HG03039 (cell line): ENCODE results near the gene RAB11B.
"Not testable (repeated sequence)": the region's sequence is repeated elsewhere in the genome, so short reads cannot be mapped to it uniquely, and the experiment has no call there.

ENCODE experiments used
- ATAC-seq: cut with Tn5 transposase; IDR thresholded peaks from one replicate; pipeline ENCODE4 v1.9.1; 2021; ENCODE audit warnings: mild to moderate bottlenecking, moderate library complexity; ENCODE audit not compliant: unreplicated experiment

Gene RAB11B

DNA sequence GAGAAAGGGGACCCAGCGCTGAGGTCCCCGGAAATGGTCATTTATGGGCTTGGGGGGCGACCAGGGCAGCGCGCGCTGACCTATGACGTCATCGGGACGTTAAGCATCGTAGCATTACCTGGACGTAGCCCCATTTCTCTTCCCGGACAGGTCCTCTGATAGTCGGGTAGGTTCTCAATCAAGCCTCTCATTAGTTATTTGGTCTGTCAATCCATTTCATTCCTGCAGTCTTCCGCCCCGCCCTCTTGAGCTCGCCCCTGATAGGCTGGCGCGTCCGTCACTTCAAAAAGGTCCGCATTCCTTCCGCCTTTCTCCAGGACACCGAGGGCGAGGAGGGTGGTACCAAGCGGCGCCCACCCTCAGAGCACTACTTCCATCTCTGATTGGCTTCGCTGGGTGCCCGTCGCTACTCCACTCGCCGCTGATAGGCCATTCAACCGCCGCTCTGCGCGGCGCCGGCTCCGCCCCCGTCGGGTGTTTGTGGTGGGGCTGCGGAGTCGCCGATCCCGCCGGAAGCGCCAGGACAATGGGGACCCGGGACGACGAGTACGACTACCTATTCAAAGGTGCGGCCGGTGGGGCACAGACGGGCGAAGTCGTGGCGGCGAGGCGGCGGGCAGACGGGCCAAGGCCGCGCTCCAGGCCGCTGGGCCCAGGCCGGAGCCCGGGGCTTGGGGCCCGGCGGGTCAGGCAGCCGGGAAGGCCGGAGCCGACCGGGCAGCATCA, at the start of gene RAB11B:
Gene RAB11B (plus strand): TSS at position 470 of the 726 bp plus-strand sequence. CDS start 57 bp downstream, at position 527.
- ATAC-seq, result peak; percentile 80

DNA sequence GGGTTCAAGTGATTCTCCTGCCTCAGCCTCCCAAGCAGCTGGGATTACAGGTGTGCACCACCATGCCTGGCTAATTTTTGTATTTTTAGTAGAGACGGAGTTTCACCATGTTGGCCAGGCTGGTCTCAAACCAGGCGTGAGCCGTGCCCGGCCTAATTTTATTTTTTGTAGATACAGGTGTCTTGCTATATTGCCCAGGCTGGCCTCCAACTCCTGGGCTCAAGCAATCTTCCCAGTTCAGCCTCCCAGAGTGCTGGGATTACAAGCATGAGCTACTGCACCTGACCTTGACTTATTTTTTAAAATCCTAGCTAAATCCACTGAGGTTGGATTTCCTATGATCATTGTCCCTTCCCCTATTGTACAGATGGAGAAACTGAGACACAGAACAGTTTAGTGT, 48.7 kb upstream of the RAB11B start:
- not testable (repeated sequence) for ATAC-seq

DNA sequence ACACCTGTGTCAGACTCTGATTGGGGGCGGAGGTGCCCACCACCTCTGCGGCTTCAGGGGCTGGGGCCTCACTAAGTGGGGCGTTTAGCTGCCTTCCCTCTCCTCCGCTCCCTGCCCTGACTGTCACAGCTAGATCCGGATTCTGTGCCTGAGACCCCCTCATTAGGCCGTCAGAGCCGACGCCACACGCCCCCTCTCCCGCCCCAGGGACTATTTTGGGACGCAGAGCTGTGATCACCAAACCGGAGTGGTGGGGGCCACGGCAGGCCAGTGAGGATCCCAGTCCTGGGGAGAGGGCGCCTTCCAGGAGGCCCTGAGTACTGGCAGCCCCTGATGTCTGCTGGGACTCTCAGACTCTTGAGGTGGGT, 47.9 kb upstream of the RAB11B start:
- ATAC-seq, result no peak

DNA sequence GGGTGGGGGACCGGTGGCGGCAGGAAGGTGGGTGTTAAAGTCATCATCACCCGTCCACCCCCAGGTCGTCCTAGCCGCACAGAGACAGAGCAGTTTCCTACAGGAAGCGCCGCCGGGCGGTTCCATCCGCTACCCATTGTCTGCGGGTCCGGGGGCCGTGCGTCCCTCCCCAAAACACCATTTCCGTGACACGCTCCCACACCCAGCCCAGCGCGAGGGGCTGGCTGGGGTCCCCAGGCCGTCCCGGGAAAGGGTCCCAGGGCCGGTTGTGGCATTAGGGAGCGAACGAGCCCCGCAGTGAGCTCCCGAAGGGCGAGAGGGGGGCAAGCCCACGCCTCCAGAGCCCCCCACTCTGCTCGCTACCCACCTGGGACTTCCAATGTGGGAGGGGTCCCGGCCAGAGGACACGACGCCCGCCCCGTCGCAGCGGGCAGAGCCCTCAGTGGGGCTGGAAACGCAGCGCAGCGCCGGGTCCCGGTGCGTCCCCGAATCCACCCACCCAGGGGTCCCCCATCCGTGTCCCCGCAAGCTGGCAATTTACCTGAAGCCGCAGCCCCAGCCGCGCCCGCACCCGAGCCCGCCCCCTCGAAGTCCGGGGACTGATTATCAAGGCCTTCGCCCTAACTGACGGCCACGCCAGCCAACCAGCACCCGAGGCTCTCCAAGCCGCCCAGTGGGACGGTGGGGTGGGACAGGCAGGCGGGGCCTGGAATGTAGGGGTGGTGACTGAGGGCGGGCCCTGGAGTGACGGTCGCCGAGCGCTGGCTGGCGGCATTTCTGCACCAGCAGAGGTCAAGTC, 47.3 kb upstream of the RAB11B start, which contains the start of gene KANK3:
Gene KANK3 (minus strand): TSS at position 579 of the 799 bp plus-strand sequence. CDS start 5,434 bp downstream, outside the sequence.
- peak; percentile 87 for ATAC-seq

DNA sequence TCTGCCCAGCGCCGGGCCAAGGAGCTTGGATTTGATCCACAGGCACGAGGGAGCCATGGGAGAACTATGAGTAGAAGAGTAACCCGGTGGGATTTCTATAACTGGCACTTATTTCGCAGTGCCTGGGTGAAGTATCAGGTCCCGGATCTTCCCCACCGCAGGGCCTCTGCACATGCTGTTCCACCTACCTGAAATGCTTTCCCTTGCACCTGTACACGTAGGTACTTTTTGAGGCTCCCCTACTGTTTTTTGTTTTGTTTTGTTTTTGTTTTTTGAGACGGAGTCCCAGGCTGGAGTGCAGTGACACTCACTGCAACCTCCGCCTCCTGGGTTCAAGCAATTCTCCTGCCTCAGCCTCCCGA, 46.7 kb upstream of the RAB11B start:
- ATAC-seq, result no peak

DNA sequence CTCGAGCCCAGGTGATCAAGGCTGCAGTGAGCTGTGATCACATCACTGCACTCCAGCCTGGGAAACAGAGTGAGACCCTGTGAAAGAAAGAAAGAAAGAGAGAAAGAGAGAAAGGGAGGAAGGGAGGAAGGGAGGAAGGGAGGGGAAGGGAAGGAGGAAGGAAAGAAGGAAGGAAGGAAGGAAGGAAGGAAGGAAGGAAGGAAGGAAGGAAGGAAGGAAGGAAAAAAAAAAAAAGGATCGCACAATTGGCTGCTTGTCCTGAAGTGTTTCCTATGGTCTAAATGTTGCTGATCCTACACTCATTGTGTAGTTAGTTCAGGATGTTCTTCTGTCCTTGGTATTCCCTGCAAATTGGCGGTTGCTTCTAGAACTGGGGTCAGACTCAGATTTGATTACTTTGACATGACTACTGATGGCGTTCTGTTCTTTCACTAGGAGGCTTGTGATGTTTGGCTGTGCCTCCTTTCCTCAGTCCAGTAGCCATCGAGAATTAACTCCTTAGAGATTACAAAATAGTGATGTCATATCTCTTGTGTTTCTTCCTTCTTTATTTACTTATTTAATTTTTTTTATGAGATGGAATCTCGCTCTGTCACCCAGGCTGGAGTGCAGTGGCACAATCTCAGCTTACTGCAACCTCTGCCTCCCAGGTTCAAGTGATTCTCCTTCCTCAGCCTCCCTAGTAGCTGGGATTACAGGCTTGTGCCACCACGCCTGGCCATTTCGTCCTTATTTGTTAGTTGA, 40.4 kb upstream of the RAB11B start:
- ATAC-seq, result not testable (repeated sequence)

DNA sequence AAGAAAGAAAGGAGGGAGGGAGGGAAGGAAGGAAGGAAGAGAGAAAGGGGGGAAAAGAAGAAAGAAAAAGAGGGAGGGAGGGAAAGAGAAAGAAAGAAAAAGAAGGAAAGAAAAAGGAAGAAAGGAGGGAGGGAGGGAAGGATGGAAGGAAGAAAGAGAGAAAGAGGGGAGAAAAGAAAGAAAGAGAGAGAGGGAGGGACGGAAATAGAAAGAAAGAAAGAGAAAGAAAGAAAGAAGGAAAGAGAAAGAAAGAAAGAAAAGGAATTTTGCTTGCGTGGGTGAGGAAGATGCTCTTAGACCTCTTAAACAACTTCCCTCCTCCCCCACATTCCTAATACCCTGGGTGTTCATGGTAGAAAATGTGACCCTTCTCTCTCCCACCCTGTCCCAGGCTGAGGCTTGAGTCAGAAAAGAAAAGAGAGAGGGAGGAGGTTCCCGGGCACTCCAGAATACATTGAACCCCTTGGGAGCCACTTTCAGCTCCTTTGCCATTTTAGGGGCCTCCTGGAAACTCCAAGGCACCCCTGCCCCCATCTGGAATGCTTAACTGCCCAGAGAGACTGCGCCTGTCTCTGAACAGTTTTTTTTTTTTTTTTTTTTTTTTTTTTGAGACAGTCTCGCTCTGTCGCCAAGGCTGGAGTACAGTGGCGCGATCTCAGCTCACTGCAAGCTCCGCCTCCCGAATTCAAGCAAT, 37.9 kb upstream of the RAB11B start:
- no peak for ATAC-seq

DNA sequence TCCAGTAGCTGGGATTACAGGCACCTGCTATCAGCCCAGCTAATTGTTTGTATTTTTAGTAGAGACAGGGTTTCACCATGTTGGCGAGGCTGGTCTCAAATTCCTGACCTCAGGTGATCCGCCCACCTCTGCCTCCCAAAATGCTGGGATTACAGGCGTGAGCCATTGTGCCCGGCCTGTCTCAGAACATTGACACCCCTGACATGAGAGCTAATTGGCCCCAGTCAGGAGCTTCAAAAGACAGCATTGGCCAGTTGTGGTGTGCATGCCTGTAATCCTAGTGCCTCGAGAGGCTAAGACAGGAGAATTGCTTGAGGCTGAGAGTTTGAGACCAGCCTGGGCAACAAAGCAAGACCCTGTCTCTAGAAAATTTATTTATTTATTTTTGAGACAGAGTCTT, 37.3 kb upstream of the RAB11B start:
- ATAC-seq, result not testable (repeated sequence)

DNA sequence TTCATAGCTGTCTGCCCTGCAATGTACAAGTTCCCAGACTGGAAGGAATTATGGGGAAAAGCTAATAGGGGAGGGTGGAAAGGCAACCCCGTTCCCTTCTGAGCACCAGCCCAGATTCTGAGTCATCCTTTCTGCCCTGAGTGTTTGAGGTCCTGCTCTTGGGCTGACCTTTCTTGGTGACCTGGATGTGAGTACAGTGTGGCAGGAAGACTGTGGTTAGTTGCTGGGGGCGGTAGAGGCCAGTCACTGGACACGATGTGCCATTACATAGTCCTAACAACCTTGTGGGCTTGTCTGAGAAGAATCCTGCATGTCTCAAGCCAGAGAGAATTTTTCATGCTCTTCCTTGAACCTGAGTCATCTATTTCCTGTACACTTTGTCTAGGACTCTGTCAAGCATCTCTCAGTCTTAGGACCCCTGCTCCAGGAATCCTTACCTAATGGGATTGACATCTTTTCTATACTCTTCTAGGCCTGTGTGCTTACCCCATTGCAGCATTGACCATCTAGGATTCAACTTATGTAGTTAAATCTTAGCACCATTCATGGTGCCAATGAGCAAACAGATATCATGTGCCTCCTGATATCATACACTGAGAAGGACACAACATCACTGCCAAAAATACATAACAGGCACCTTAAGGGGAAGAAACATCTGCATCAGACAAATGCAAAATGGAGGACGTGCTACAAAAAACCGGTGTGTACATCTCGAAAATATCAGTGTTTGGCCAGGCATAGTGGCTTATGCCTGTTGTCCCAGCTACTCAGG, 34.3 kb upstream of the RAB11B start:
- no peak for ATAC-seq

DNA sequence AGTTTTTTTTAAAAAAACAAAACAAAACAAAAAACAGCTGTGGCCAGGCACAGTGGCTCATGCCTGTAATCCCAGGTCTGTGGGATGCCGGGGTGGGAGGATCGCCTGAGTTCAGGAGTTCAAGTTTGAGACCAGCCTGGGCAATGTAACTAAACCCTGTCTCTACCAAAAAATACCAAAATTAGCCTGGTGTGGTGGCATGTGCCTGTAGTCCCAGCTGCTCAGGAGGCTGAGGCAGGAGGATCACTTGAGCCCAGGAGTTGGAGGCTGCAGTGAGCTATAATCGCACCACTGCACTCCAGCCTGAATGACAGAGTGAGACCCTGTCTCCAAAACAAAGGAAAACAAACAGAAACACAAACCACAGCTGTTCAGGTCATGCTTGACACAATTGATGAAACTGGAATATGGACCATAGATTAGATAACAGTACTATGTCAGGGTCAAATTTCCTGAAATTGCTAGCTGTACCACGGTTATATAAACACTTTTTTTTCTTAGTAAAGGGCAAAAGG, 33.1 kb upstream of the RAB11B start:
- no peak for ATAC-seq

DNA sequence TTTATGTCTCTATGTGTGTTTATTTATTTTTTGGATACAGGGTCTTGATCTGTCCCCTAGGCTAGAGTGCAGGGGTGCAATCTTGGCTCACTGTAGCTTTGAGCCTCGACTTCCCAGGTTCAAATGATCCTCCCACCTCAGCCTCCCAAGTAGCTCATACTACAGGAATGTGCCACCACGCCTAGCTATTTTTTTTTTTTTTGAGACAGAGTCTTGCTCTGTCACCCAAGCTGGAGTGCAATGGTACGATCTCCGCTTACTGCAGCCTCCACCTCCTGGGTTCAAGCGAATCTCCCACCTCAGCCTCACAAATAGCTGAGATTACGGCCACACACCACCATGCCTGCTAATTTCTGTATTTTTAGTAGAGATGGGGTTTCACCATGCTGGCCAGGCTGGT, 31.2 kb upstream of the RAB11B start:
- ATAC-seq, result no peak

DNA sequence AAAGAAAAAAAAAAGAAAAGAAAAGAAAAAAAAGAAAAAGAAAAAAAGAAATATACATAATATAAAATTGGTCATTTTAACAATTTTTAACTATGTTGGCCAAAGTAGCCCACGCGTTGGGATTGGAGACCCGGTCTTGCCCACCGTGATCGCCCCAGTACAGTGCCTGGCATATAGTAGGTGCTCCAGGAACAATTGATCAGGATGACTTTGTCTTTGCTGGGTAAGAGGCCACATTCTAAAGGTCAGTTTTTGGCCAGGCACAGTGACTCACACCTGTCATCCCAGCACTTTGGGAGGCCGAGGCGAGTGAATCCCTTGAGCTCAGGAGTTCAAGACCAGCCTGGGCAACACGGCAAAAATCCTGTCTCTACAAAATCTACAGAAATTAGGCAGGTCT, 30.0 kb upstream of the RAB11B start:
- ATAC-seq, result no peak

DNA sequence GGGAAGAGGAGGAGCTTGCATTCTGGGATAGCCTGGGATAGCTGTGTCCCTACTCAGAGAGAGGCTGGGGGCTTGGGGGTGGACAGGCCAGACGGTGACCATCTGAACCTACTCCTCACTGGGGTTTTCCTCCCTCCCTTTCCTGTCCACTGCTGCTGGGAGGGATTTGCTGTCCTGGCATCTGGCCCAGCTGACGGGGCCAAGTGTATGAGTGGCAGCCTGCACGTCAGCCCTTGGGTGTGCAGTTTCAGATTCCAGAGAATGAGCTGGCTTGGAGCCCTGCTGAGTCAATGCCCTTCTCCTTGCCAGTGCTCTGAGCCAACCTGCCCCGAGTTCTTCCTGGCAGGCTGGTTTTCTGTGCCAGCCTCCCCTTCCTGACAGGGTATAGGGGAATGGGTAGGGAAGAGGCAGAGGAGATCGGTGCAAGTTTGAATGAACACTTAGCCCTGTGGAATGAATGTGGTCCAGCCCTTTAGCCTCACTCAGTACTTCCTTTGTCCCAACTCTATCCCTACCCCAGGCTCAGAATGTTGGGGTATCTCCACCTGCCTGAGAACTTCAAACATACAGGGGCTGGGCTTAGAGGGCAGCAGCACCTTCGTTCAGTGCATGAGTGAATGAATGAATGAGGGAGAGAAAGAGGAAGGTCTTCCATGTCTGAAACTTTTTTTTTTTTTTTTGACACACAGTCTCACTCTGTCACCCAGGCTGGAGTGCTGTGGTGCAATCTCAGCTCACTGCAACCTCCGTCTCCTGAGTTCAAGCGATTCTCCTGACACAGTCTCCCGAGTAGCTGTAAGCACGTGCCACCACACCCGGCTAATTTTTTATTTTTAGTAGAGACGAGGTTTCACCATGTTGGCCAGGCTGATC, 28.0 kb upstream of the RAB11B start:
- no peak for ATAC-seq

DNA sequence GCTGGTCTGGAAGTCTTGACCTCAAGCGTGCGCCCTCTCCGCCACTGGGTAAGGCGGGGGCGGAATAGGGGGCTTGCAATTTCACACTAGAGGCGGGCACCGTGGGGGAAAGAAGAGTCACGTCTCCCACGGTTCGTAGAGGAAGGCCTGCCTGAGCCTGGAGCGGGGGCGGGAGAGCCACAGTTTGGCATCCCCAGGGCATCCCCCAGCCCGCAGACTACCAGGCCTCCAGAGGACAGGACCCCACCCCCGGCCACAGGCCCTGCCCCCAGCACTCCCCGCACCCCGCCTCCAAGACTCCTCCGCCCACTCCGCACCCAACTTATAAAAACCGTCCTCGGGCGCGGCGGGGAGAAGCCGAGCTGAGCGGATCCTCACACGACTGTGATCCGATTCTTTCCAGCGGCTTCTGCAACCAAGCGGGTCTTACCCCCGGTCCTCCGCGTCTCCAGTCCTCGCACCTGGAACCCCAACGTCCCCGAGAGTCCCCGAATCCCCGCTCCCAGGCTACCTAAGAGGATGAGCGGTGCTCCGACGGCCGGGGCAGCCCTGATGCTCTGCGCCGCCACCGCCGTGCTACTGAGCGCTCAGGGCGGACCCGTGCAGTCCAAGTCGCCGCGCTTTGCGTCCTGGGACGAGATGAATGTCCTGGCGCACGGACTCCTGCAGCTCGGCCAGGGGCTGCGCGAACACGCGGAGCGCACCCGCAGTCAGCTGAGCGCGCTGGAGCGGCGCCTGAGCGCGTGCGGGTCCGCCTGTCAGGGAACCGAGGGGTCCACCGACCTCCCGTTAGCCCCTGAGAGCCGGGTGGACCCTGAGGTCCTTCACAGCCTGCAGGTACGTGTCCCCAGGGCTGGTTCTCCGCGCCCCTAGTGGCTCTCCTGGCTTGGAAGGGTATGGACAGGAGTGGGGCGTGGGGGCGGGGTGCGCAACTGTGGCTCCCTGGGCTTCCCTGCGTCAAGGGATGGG, 26.1 kb upstream of the RAB11B start, which contains the start of gene ANGPTL4:
Gene ANGPTL4 (plus strand): TSS at position 353 of the 969 bp plus-strand sequence. CDS start 167 bp downstream, at position 520.
- ATAC-seq, result no peak

DNA sequence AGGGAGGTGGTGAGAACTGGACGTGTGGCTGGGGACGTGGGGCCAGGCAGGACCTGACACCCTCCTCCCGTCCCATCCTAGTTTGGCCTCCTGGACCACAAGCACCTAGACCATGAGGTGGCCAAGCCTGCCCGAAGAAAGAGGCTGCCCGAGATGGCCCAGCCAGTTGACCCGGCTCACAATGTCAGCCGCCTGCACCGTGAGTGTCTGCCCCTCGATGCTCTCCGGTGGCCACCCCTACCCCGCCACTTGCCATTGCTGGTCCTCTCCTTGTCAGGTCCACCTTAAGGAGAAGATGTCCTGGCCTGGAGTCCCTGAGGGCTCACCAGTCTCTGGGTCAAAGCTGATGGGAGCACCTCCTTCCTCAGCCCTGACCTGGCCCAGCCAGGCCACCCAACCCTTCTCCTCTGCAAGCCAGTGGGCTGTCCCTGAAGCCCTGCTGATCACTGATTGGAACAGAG, 24.0 kb upstream of the RAB11B start:
- ATAC-seq, result no peak

DNA sequence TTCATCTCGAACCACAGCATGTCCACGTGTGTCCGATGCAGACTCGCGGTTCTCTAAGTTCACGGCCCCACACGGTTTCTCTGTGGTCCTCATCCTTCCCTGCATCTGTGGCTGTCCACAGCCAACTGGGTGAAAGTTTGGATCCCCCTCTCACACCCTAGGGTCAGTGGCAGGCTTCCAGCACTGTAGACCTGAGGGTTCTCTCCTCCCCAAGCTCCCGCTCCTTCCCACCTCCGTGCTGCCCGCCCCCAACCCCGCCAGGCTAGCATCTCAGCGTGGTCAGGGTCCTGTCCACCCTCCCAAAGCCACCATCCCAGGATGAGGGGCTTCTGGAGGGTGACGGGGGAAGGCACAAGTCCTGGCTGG, 23.2 kb upstream of the RAB11B start:
- no peak for ATAC-seq

DNA sequence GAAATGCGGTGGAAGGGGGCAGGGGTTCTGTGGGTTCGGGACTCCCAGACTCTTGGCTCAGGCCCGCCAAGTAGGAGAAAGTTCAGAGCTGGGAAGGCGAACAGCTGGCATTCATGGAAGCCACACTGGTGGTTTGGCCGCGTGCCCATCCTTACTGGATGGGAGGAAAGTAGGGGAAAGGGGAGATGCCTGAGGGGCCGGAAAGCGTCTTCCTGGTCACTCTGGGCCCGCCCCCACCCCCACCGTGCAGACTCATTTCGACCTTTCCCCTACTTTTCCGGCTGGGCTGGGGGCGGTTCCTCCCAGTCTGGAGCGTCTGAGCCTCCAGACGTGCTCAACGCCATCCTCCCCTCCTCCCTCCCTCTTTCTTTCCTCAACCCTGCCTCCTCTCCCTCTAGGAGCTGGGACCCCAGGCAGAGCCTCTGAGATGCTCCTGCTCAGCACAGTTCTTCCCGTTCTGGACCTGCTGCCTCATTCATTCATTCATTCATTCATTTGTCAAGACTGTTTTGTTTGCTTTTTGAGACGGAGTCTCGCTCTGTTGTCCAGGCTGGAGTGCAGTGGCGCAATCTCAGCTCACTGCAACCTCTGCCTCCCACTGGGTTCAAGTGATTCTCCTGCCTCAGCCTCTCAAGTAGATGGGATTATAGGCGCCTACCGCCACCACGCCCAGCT, 22.7 kb upstream of the RAB11B start:
- no peak for ATAC-seq
